ENCODE results near the gene RNF32. TPM values are rescaled to one million over a fixed set of nuclear protein-coding genes. Genes with fewer than 3 reads are reported as not detected.
A peak's percentile ranks its signal among the peaks of the same experiment; 100 is the strongest.

RNF32 gene
- total RNA-seq, 3 donors from 2014 or later, result 2.0 to 3.7 (median 3.5) TPM

DNA sequence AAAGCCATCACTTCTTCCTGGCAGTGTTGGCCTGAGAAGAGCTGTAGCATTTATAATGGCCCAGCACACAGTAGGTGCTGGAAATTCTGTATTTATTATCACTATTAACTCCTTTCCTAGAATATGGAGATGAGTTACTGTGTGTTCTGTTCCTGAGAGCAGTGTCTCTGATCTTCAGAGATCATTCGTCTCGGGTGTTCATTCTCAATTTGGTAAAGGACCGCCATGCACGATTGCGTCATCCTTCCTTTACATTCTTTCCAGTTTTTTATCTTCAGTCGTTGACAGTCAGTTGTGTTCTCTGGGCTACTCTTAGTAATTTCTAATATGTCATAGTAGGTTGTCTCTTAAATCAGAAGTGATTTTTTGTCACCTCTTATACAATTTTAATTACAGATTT, 18.6 kb downstream of the RNF32 start:
- no peak for ATAC-seq
- TF ChIP-seq, protein P1, sequence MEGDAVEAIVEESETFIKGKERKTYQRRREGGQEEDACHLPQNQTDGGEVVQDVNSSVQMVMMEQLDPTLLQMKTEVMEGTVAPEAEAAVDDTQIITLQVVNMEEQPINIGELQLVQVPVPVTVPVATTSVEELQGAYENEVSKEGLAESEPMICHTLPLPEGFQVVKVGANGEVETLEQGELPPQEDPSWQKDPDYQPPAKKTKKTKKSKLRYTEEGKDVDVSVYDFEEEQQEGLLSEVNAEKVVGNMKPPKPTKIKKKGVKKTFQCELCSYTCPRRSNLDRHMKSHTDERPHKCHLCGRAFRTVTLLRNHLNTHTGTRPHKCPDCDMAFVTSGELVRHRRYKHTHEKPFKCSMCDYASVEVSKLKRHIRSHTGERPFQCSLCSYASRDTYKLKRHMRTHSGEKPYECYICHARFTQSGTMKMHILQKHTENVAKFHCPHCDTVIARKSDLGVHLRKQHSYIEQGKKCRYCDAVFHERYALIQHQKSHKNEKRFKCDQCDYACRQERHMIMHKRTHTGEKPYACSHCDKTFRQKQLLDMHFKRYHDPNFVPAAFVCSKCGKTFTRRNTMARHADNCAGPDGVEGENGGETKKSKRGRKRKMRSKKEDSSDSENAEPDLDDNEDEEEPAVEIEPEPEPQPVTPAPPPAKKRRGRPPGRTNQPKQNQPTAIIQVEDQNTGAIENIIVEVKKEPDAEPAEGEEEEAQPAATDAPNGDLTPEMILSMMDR (IDR thresholded peaks at IDR 0.05), result no peak
- intact Hi-C loops (cut with DNase I, micrococcal nuclease), result no loop called here
- H3K9me3 ChIP-seq, result no peaks in the 10 kb centered on the region
- no peak for DNase-seq
- no peaks in the 10 kb centered on the region for H3K36me3 ChIP-seq (ENCODE audit: low read depth)
- no peak overlapping the region for H3K4me3 ChIP-seq
- H3K4me1 ChIP-seq (ENCODE audit: low read depth), result no peaks in the 10 kb centered on the region

DNA sequence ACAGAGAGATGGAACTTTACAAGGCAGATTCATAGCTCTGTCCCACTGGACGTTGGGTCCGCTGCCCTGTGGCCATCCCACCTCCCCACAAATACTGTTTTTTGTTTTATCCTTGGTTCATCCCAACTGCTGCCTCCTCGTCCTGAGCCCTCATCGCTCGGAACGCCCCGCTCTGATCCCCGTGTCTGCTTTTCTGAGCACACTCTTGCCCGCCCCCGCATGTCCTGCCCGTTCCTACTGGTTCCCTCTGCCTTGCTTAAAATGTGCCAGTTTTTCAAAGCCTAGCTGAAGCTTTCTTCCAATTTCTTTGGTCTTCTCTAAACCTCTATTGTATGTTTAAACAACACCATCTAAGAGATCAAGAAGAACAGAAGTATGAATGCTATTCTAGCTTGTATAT, 19.4 kb downstream of the RNF32 start:
- no peaks in the 10 kb centered on the region for H3K36me3 ChIP-seq (ENCODE audit: low read depth)
- no peak for ATAC-seq
- H3K4me3 ChIP-seq, result no peak overlapping the region
- TF ChIP-seq, protein P1 (IDR thresholded peaks at IDR 0.05), result no peak
- no peaks in the 10 kb centered on the region for H3K9me3 ChIP-seq
- no peak for DNase-seq
- H3K4me1 ChIP-seq (ENCODE audit: low read depth), result no peaks in the 10 kb centered on the region
- intact Hi-C loops (cut with DNase I, micrococcal nuclease), result no loop called here

GRCh38 chr7:156661637-156662036, 21.1 kb downstream of the RNF32 start:
- no peak overlapping the region for H3K4me3 ChIP-seq
- no peak for DNase-seq
- no peaks in the 10 kb centered on the region for H3K36me3 ChIP-seq (ENCODE audit: low read depth)
- H3K4me1 ChIP-seq (ENCODE audit: low read depth), result no peaks in the 10 kb centered on the region
- intact Hi-C loops (cut with DNase I, micrococcal nuclease), result no loop called here
- no peaks in the 10 kb centered on the region for H3K9me3 ChIP-seq
- TF ChIP-seq, protein P1 (IDR thresholded peaks at IDR 0.05), result no peak
- no peak for ATAC-seq

DNA sequence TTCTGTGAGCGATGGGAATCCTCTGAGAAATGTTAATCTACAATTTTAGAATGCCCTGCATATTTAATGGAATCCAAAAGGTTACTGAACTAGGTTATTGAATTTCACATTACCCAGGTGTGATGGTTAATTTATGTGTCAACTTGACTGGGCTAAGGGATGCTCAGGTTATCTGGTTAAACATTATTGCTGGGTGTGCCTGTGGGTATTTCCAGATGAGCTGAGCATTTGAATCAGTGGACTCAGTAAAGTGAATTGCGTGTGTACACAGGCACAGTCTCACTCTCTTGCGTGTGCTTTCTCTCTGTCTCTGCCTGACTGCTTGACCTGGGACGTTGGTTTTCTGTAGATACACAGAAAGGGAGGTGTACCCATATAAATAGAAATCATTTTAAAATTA, 21.7 kb downstream of the RNF32 start:
- DNase-seq (no peak), ATAC-seq (peak; percentile 70)
- no peaks in the 10 kb centered on the region for H3K36me3 ChIP-seq (ENCODE audit: low read depth)
- TF ChIP-seq, protein P1 (IDR thresholded peaks at IDR 0.05), result no peak
- no peak overlapping the region for H3K4me3 ChIP-seq
- no peaks in the 10 kb centered on the region for H3K4me1 ChIP-seq (ENCODE audit: low read depth)
- intact Hi-C loops (cut with DNase I, micrococcal nuclease), result no loop called here
- no peaks in the 10 kb centered on the region for H3K9me3 ChIP-seq

- peaks cover 6% of the 10 kb centered on the region for H3K4me1 ChIP-seq (ENCODE audit: low read depth)
- ATAC-seq (no peak), DNase-seq (no peak)
- intact Hi-C loops (cut with DNase I, micrococcal nuclease), result no loop called here
- H3K9me3 ChIP-seq, result no peaks in the 10 kb centered on the region
- TF ChIP-seq, protein P1 (IDR thresholded peaks at IDR 0.05), result no peak
- no peak overlapping the region for H3K4me3 ChIP-seq
- H3K36me3 ChIP-seq (ENCODE audit: low read depth), result no peaks in the 10 kb centered on the region
These were observed 24.5 kb downstream of the RNF32 start for GRCh38 chr7:156665101-156665500.

Data from mucosa of descending colon (tissue), 3 donors.